MM.1S (cell line): ENCODE data around the gene SDF4.
A peak's percentile ranks its signal among the peaks of the same experiment; 100 is the strongest.

Source experiments
- DNase-seq: peaks from one replicate; pipeline ENCODE4 v3.0.0-alpha.2; 2015
- H2AFZ ChIP-seq: fragments of 300-600 bp; sonication (generic); 2 replicates; pipeline ENCODE4 v1.6.0; 2016; ENCODE audit warnings: antibody characterized with exemption, low read length
- H3F3A ChIP-seq: fragments of 300-600 bp; sonication (generic); 2 replicates; pipeline ENCODE4 v1.6.1; 2016; ENCODE audit warnings: mild to moderate bottlenecking, antibody characterized with exemption, low read length, moderate library complexity, mixed read lengths; ENCODE audit not compliant: insufficient read depth
- H3K27ac ChIP-seq: fragments of 300-600 bp; sonication (generic); 2 replicates; pipeline ENCODE4 v1.5.1; 2016; ENCODE audit warnings: mild to moderate bottlenecking, low read length
- H3K27me3 ChIP-seq: fragments of 300-600 bp; sonication (generic); replicated peaks from 2 replicates; pipeline ENCODE4 v1.6.0; 2016; ENCODE audit warnings: low read length; ENCODE audit not compliant: insufficient read depth
- H3K36me3 ChIP-seq: fragments of 300-600 bp; sonication (generic); replicated peaks from 2 replicates; pipeline ENCODE4 v1.6.1; 2016; ENCODE audit warnings: mild to moderate bottlenecking, low read length, mixed read lengths; ENCODE audit not compliant: insufficient read depth
- H3K4me1 ChIP-seq: fragments of 300-600 bp; sonication (generic); 2 replicates; pipeline ENCODE4 v1.6.1; 2016; ENCODE audit warnings: low read length, mixed read lengths
- H3K4me2 ChIP-seq: fragments of 300-600 bp; sonication (generic); 2 replicates; pipeline ENCODE4 v1.6.0; 2016; ENCODE audit warnings: low read depth, low read length
- H3K4me3 ChIP-seq: fragments of 300-600 bp; sonication (generic); 2 replicates; pipeline ENCODE4 v1.5.1; 2016; ENCODE audit warnings: low read length, mixed read lengths
- H3K79me2 ChIP-seq: fragments of 300-600 bp; sonication (generic); 2 replicates; pipeline ENCODE4 v1.6.1; 2016; ENCODE audit warnings: mixed run types, low read length, mixed read lengths
- H3K9ac ChIP-seq: fragments of 300-600 bp; sonication (generic); 2 replicates; pipeline ENCODE4 v1.6.1; 2016; ENCODE audit warnings: low read length, mixed read lengths
- H3K9me2 ChIP-seq: fragments of 300-600 bp; sonication (generic); replicated peaks from 2 replicates; pipeline ENCODE4 v1.6.1; 2016; ENCODE audit warnings: mild to moderate bottlenecking, low read length, mixed read lengths; ENCODE audit not compliant: insufficient read depth
- H3K9me3 ChIP-seq: fragments of 300-600 bp; sonication (generic); replicated peaks from 2 replicates; pipeline ENCODE4 v1.6.1; 2016; ENCODE audit warnings: mild to moderate bottlenecking, low read length, mixed read lengths; ENCODE audit not compliant: insufficient read depth
- H4K20me1 ChIP-seq: fragments of 300-600 bp; sonication (generic); 2 replicates; pipeline ENCODE4 v1.6.1; 2016; ENCODE audit warnings: mild to moderate bottlenecking, low read length, moderate library complexity, mixed read lengths; ENCODE audit not compliant: insufficient read depth
- EZH2 ChIP-seq: fragments of 300-600 bp; sonication (generic); optimal IDR thresholded peaks from 2 replicates; pipeline ENCODE3; 2017; ENCODE audit warnings: low read depth, mild to moderate bottlenecking, antibody characterized with exemption, low read length, mixed read lengths
- EZH2phosphoT487 ChIP-seq: fragments of 300-600 bp; sonication (generic); IDR thresholded peaks from 2 replicates; pipeline ENCODE4 v1.6.1; 2018; ENCODE audit warnings: antibody characterized with exemption, low read length
- TF ChIP-seq, protein P1 (sequence below): fragments of 300-600 bp; sonication (generic); IDR thresholded peaks from 2 replicates; pipeline ENCODE4 v1.5.1; 2016; ENCODE audit warnings: antibody characterized with exemption, low read length, mixed read lengths

Gene SDF4

DNA sequence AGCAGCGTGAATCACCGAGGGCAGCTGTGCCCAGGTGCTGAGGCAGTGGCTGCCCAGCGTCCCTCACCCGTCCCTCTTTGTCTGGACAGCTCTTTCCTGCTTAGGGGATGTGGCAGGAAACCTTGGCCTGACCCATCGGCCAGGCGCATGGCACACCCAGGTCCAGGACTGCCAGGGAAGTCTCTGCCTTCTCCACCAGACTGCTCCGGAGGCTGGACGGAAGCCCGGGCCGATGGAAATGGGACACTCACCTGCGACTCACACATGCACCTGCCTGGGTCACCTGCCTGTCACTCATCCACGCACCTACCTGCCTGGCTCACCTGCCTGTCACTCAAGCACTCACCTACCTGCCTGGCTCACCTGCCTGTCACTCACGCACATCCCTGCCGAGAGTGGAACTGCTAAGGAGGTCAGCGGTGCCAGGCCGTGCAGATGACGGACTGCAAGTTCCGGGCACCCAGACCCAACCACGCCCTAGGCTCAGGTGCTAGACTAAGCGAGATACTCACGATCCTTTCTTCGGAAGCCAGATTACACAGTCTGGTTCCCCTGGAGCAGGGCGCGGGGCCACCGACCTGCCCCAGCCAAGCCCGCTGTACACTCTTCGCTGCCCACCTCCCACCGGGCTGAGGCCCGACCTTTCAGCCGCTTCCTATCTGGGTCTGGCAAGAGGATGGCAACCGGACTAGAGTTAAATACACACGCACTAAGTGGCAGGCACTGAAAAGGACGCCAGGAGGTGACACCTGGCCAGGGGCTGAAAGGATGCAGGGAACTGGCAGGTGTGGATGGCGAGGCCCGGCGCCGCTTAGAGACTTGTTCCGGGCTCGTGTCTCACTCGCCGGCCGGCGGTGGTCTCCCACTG, 40.8 kb upstream of the SDF4 start:
- DNase-seq: peak; percentile 46
- H3K4me1 ChIP-seq: peaks cover 10% of the 10 kb centered on the region
- H3K27ac ChIP-seq: no peak overlapping the region
- no peaks in the 10 kb centered on the region for H3K27me3 ChIP-seq
- no peaks in the 10 kb centered on the region for H3K36me3 ChIP-seq
- no peak for TF ChIP-seq EZH2
- TF ChIP-seq, protein P1, sequence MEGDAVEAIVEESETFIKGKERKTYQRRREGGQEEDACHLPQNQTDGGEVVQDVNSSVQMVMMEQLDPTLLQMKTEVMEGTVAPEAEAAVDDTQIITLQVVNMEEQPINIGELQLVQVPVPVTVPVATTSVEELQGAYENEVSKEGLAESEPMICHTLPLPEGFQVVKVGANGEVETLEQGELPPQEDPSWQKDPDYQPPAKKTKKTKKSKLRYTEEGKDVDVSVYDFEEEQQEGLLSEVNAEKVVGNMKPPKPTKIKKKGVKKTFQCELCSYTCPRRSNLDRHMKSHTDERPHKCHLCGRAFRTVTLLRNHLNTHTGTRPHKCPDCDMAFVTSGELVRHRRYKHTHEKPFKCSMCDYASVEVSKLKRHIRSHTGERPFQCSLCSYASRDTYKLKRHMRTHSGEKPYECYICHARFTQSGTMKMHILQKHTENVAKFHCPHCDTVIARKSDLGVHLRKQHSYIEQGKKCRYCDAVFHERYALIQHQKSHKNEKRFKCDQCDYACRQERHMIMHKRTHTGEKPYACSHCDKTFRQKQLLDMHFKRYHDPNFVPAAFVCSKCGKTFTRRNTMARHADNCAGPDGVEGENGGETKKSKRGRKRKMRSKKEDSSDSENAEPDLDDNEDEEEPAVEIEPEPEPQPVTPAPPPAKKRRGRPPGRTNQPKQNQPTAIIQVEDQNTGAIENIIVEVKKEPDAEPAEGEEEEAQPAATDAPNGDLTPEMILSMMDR: no peak; the same call in 1 of the 2 replicates
- TF ChIP-seq EZH2phosphoT487: no peak
- H2AFZ ChIP-seq: no peak overlapping the region
- peaks cover 53% of the 10 kb centered on the region for H3K79me2 ChIP-seq
- peak overlapping the region; percentile 98 for H3K4me2 ChIP-seq
- no peaks in the 10 kb centered on the region for H3F3A ChIP-seq
- peak overlapping the region; percentile 85 for H3K9ac ChIP-seq
- H3K4me3 ChIP-seq: peak overlapping the region; percentile 97
- H4K20me1 ChIP-seq: no peaks in the 10 kb centered on the region; the same call in 1 of the 2 replicates
- no peaks in the 10 kb centered on the region for H3K9me2 ChIP-seq
- H3K9me3 ChIP-seq: no peaks in the 10 kb centered on the region

DNA sequence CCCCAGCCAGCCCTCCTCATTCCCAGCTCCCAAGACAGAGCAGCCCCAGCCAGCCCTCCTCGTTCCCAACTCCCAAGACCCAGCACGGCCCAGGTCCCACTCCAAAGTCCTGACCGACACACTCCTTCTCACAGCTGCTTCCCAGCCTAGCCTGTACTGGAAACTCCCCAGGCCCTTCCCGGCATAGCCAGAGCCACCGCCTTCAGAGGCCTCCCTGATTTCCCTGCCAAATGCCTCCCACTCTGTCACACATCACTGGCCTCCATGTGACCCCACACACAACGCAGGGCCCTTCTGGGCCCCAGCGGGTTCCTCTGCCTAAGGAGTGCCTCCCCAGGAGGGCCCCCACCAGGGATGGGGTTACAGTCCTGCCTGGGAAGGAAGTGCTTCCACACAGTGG, 39.0 kb upstream of the SDF4 start:
- Histone ChIP-seq H3F3A (no peaks in the 10 kb centered on the region), H3K79me2 (peaks cover 62% of the 10 kb centered on the region), H3K4me3 (no peak overlapping the region), H3K36me3 (no peaks in the 10 kb centered on the region), H3K9me3 (no peaks in the 10 kb centered on the region), H3K9ac (no peak overlapping the region), H4K20me1 (no peaks in the 10 kb centered on the region; the same call in 1 of the 2 replicates), H3K4me1 (peaks cover 10% of the 10 kb centered on the region), H2AFZ (no peak overlapping the region), H3K9me2 (no peaks in the 10 kb centered on the region), H3K27me3 (no peaks in the 10 kb centered on the region), H3K4me2 (no peak overlapping the region), H3K27ac (no peak overlapping the region)
- TF ChIP-seq EZH2phosphoT487 (no peak), EZH2 (no peak)
- TF ChIP-seq, protein P1: no peak
- DNase-seq: no peak

DNA sequence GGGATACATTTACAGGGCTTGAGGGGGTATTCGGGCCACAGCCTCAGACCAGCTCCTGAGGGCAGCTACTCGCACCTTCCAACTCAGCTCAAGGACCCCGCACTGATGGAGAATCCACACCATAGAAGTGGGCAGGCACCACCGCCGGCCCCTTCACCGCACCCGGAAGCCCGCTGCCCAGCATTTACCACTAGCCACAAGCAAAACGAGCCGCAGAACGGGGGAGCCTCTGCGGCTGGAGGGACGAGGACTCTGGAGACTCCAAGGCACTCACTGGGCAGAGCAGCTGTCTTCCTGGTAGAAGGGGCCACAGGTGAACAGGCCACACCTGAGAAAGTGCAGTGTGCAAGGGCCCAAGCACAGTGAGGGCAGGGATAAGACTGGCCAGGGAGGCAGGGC, 36.5 kb upstream of the SDF4 start:
- no peak overlapping the region for H3K4me2 ChIP-seq
- no peaks in the 10 kb centered on the region; the same call in 1 of the 2 replicates for H4K20me1 ChIP-seq
- peaks cover 4% of the 10 kb centered on the region; the same call in 1 of the 2 replicates for H3K36me3 ChIP-seq

More for the DNA sequence above, 36.5 kb upstream of the SDF4 start:
- H3K27me3 ChIP-seq: no peaks in the 10 kb centered on the region
- DNase-seq: no peak
- no peaks in the 10 kb centered on the region for H3K9me3 ChIP-seq
- no peak for TF ChIP-seq EZH2
- no peak for TF ChIP-seq EZH2phosphoT487
- TF ChIP-seq, protein P1: no peak
- no peak overlapping the region for H3K9ac ChIP-seq
- H3K9me2 ChIP-seq: no peaks in the 10 kb centered on the region
- H3K4me3 ChIP-seq: no peak overlapping the region
- no peaks in the 10 kb centered on the region for H3F3A ChIP-seq
- H2AFZ ChIP-seq: no peak overlapping the region
- no peak overlapping the region for H3K27ac ChIP-seq
- peaks cover 68% of the 10 kb centered on the region for H3K79me2 ChIP-seq
- H3K4me1 ChIP-seq: peaks cover 10% of the 10 kb centered on the region
